AG10803 (cell line): ENCODE measurements around the gene IGSF23.
"Not testable (repeated sequence)": the region's sequence is repeated elsewhere in the genome, so short reads cannot be mapped to it uniquely, and the experiment has no call there.

Experiments used
- DNase-seq: peaks from one replicate; pipeline ENCODE4 v3.0.0; 2010; ENCODE audit warnings: low read depth
- H3K4me3 ChIP-seq: 2 replicates; pipeline ENCODE4 v1.5.1; 2011; ENCODE audit warnings: mild to moderate bottlenecking, low read length, control low read depth
- CTCF ChIP-seq: conservative IDR thresholded peaks from 2 replicates; pipeline ENCODE4 v1.5.1; 2011; ENCODE audit warnings: mild to moderate bottlenecking, low read length, control low read depth, inconsistent platforms

IGSF23 gene

DNA sequence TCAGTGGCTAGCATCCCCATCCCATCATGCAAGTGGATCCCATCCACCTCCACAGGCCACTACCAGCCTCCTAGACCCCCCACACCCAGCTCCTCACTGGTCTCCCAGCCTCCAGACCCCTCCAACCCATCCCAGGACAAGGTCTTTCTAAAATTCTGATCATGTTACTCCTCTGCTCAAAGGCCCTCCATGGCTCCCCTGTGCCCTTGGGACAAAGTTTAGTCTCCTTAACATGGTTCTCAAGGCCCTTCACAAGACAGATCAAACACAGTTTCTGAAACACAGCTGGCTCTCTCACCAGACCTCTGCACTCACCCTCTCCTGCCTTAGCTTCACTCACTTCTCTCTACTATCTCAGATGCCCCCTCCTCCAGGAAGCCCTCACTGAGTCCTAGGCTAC lies 67.2 kb downstream of the IGSF23 start:
- H3K4me3 ChIP-seq = no peak overlapping the region
- DNase-seq = no peak
- TF ChIP-seq CTCF = no peak

GRCh38 chr19:44681992-44682790 lies 68.8 kb downstream of the IGSF23 start:
- no peak overlapping the region for H3K4me3 ChIP-seq
- DNase-seq = no peak
- TF ChIP-seq CTCF = no peak

- DNase-seq = no peak
- no peak overlapping the region for H3K4me3 ChIP-seq
- TF ChIP-seq CTCF = no peak
Observed at GRCh38 chr19:44682807-44683206, 69.4 kb downstream of the IGSF23 start.

- TF ChIP-seq CTCF = no peak
- no peak for DNase-seq
- H3K4me3 ChIP-seq = no peak overlapping the region
Observed at GRCh38 chr19:44683434-44684210, 70.3 kb downstream of the IGSF23 start.

DNA sequence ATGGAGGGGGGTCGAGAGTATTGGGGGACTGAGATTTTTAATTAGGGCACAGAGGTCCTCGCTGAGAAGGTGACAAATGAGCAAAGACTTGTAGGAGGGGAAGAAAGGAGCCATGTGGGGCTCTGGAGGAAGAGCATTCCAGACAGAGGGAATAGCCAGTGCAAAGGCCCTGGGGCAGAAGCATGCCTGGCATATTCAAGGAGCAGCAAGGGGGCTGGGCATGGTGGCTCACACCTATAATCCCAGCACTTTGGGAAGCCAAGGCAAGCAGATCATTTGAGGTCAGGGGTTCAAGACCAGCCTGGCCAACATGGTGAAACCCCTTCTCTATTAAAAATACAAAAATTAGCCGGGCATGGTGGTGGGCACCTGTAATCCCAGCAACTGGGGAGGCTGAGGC lies 71.0 kb downstream of the IGSF23 start:
- not testable (repeated sequence) for DNase-seq, H3K4me3 ChIP-seq

DNA sequence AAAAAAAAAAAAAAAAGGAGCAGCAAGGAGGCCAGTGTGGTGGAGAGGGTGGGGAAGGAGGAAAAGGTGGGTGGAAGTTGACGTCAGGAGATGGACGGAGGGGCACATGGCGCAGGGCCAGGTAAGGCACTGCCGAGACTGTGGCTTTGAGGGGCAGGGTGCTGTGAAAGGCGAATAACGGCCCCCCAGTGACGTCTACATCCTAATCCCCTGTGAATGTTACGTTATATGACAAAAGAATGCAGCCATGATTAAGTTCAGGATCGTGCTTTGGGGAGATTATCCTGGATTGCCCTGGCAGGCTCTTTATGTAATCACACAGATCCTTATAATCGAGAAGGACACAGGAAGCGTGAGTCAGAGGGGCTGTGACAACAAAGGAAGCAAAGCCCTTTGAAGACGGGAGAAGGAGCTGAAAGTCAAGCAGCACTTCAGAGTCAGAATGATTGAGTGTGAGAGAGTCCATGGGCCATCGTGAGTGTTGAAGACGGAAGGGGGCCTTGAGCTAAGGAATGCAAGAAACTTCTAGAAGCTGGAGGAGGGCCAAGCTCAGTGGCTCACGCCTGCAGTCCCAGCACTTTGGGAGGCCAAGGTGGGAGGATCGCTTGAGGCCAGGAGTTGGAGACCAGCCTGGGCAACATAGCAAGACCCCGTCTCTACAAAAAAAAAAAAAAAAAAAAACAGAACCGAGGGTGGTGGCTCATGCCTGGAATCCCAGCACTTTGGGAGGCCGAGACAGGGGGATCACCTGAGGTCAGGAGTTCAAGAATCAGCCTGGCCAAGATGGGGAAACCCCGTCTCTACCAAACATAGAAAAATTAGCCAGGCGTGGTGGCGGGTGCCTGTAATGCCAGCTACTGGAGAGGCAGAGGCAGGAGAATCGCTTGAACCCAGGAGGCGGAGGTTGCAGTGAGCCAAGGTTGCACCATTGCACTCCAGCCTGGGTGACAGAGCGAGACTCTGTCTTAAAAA lies 71.8 kb downstream of the IGSF23 start:
- peak; percentile 89 for DNase-seq
- no peak overlapping the region for H3K4me3 ChIP-seq
- TF ChIP-seq CTCF = no peak

DNA sequence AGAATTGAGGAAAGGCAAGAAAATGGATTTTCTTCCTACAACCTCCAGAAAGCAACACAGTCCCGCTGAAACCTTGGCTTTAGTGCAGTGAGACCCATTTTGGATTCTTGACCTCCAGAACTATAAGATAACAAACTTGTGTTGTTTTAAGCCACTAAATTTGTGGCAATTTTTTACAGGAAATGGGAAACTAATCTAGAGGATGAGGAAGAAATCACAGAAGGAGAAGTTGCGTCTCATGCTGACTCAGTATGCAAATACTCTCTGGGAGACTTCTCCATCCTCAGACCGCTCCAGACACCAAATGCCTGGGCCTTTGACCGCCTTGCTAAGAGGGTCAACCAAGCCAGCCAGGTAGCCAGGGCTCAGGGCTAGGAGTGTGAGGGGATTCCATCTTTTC lies 72.5 kb downstream of the IGSF23 start:
- no peak overlapping the region for H3K4me3 ChIP-seq
- DNase-seq = peak; percentile 22
- no peak for TF ChIP-seq CTCF
